Stimulated activated naive CD4-positive, alpha-beta T cell treated with Interleukin-2 at 50 U/mL for 16 hours (primary cell): Measurements from ENCODE around the gene PHF20.
"Not testable (repeated sequence)": the region's sequence is repeated elsewhere in the genome, so short reads cannot be mapped to it uniquely, and the experiment has no call there.

ENCODE experiments used
- DNase-seq: peaks from one replicate; lab custom pipeline; 2025; lab: John Stamatoyannopoulos, UW

Gene PHF20

DNA sequence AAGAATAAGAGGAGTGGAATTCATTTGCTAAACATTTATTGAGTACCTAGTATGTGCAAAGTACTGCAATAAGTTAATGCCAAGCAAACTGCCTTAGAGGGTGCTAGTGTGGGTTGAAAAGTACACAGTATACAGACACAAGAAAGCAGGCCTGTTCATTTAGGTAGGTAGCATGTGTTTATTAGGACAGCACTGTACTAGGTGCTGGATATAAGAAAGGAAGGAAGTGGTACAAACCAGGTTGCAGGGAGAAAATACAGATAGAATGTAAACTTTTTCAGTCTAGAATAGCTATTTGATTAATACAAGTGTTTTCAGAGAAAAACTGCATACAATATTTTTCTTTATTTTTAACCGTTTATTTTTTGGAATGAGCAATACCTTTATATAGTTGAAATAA lies 68.1 kb downstream of the PHF20 start:
- DNase-seq = no peak

DNA sequence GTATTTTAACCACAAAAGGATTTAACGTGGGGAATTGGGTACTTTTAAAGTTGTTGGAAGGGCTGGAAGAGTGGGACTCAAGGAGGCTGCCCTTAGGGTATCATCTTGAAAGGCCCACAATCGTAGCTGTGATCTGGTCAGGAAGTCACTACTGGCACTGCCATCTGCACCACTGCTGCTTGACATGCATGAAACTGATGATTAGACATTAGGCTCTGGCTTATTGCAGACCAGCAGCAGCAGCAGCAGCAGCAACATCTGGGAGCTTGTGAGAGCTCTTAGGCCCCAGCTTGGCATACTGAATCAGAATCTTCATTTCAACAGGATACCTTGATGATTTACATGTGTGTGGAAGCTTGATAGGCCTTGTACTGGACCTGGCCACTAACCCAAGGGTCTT lies 68.6 kb downstream of the PHF20 start:
- no peak for DNase-seq

- DNase-seq = no peak
Measured at GRCh38 chr20:35842361-35842760, 70.5 kb downstream of the PHF20 start.

- DNase-seq = not testable (repeated sequence)
Measured at GRCh38 chr20:35843894-35844293, 72.1 kb downstream of the PHF20 start.

- no peak for DNase-seq
Measured at GRCh38 chr20:35845561-35845960, 73.7 kb downstream of the PHF20 start.

GRCh38 chr20:35849706-35850105 lies 77.9 kb downstream of the PHF20 start:
- DNase-seq = no peak

- not testable (repeated sequence) for DNase-seq
Measured at GRCh38 chr20:35851659-35852058, 79.8 kb downstream of the PHF20 start.

- DNase-seq = no peak
Measured at GRCh38 chr20:35854713-35855348, 83.0 kb downstream of the PHF20 start.

- DNase-seq = not testable (repeated sequence)
Measured at GRCh38 chr20:35855641-35856040, 83.8 kb downstream of the PHF20 start.

DNA sequence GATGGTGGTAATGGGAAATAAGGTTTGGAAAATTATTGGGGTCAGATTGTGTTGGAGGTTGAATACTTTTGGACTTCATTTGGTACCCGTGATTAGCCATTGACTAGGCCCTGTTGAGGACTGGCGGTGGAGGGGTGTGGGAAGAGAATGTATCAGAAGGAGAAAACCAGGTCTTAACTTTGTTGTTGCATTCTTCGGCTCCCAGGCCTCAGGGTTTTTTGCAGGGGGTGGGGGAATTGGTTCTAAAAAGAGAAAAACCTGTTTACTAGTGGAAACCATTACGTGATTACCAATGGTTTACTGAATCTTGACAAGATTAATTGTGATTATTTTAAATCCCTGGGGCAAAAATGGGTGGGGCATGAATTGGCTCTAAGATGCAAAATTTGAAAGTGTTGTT lies 85.1 kb downstream of the PHF20 start:
- no peak for DNase-seq

DNA sequence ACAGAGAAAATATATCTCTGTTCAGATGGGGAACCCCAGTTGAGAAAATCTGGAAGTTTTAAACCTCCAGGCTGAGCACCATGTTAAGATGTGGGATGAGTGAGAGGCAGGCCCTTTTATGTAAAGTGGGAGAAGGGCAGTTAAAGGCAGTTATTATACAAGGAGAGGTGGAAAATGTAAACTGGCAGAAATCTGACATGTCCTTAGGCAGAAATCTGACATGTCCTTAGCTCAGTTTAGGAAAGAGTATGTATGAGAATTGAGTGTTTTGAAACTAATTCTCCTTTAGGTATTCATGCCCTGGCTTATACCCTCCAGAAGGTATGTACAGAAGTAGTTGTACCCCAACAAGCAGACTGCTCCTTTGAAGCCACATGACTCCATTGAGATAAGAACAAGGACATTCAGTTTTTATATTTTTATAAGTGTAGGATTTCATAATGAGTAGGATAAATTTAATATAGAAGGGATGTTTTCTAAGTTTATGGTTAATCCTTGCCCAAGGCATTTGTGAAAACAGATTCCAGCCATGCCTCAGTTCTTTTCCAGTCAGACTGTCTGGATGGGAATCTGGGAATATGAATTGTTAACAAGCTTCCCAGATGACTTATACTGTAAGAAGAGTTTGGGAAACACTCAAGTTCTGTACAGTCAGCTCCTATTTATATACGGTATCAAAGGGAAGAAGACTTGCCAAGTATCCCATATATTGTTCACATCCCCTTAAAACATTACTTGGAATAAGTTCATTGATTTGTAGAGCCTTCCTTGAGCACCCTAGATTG lies 94.8 kb downstream of the PHF20 start:
- DNase-seq = no peak

DNA sequence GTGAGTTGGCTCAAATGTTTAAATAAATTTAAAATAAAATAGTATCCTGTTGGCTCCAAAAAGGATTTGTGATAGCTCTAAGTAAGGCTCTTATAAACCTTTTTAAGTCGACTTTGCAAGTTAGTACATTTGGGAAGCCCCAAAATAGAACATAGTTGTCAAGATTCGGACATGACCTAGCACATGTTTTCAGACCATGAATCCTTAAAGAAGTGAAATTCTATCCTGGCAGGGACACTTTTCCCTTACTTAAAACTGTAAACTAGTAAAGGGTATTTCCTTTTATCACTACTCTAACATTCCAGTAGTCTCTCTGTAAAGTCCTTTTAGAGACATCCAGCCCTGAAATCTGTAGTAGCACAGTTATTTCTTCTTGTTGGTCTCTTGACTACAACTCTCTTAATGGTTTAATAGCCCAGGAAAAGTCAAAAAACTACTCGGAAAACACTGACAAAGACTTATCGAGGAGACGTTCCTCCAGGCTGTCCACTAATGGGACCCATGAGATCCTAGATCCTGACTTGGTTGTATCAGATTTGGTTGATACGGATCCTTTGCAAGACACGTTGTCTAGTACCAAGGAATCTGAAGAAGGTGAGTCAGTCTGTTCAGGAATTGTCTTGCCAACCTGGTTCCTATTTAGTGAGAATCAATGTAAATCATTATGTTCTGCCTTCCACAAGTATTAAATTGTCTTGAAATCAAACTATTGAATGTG lies 98.9 kb downstream of the PHF20 start:
- DNase-seq = no peak

DNA sequence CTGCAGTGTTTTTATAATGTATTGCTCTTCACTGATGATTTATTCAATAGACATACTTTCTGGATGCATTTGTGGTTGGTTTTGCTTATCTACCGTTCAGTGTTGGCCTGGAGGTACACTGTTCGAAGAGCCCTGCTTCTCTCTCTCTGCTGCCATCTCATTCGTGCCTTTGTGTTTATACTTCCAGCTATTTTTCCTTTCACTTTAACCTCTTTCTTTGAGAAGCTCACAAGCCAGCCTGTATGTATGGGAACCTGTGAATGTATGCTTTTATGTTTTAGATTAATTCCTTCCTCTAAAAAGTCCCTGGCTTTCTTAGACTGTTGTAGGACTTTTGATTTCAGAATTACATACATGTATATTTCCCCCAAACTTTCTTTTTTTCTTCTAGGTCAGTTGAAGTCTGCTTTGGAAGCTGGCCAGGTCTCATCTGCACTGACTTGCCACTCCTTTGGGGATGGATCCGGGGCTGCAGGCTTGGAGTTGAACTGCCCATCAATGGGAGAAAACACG lies 99.5 kb downstream of the PHF20 start:
- no peak for DNase-seq

GRCh38 chr20:35876033-35876320 lies 104.2 kb downstream of the PHF20 start:
- DNase-seq = no peak

DNA sequence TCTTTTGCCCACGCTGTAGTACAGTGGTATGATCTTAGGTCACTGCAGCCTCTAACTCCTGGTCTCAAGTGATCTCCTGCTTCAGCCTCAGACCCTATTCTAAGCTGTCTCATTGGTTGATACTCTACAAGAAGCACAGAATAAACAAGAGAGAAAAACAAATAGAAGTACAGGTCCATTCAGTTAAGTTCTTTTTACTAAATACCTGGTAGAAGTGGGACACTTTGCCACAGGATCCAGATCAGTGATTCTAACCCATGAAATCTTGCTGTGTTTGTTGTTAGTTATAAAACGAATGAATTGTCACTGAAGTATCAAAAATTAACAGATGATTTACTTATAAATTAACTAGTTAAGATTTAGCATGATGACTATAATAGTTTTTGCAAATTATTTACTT lies 105.8 kb downstream of the PHF20 start:
- DNase-seq = no peak

DNA sequence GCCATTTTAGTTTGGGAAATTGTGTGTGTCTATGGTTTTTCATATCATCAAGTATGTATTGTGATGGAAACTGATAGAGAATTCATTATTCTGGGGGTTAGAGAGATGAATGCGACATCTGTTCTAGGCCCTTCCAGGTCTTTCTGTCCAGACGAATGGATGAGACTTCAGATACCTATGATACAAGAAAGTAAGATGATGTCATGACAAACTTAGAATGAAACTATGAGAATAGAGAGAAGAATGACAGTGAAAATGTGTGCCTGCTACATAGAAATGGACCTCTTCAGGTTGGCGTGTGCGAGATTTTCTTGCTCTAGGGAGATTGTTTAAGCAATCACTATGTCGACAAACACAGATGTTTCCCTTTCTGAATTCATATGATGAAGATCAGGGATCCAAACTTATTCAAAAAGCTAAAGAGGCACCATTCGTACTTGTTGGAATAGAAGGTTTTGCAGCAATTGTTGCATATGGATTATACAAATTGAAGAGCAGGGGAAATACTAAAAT lies 106.4 kb downstream of the PHF20 start:
- no peak for DNase-seq

- DNase-seq = no peak
Measured at GRCh38 chr20:35881676-35882075, 109.9 kb downstream of the PHF20 start.

DNA sequence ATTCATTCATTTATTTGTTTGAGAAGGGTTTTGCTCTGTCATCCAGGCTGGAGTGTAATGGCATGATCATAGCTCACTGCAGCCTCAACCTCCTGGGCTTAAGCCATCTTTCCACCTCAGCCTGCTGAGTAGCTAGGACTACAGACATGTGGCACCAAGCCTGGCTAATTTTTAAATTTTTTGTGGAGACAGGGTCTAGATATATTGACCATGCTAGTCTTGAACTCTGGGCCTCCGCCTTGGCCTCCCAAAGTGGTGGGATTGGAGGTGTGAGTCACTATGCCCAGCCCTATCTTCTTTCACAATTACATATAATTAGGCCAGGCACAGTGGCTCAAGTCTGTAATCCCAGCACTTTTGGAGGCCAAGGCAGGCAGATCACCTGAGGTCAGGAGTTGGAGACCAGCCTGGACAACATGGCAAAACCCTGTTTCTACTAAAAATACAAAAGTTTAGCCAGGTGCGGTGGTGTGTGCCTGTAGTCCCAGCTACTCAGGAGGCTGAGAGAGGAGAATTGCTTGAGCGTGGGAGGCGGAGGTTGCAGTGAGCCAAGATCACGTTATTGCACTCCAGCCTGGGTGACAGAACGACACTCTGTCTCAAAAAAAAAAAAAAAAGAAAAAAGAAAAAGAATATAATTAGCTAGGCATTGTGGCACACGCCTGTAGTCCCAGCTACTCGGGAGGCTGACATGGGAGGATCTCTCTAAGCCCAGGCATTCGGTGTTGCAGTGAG lies 110.8 kb downstream of the PHF20 start:
- DNase-seq = not testable (repeated sequence)

DNA sequence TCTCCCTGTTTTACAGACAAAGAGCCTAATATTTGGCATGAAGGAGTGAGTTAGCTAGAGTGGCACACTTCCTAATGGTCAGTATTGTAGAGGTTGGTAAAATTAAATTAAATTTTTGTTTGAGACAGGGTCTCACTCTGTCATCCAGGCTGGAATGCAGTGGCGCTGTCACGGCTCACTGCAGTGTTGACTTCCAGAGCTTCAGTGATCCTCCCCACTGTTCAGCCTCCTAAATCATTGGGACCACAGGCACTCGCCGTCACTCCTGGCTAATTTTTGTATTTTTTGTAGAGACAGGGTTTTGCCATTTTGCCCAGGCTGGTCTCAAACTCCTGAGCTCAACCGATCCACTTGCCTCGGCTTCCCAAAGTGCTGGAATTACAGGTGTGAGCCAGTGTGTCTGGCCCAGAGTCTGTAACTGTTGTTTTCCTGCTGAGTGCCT lies 111.5 kb downstream of the PHF20 start:
- no peak for DNase-seq

DNA sequence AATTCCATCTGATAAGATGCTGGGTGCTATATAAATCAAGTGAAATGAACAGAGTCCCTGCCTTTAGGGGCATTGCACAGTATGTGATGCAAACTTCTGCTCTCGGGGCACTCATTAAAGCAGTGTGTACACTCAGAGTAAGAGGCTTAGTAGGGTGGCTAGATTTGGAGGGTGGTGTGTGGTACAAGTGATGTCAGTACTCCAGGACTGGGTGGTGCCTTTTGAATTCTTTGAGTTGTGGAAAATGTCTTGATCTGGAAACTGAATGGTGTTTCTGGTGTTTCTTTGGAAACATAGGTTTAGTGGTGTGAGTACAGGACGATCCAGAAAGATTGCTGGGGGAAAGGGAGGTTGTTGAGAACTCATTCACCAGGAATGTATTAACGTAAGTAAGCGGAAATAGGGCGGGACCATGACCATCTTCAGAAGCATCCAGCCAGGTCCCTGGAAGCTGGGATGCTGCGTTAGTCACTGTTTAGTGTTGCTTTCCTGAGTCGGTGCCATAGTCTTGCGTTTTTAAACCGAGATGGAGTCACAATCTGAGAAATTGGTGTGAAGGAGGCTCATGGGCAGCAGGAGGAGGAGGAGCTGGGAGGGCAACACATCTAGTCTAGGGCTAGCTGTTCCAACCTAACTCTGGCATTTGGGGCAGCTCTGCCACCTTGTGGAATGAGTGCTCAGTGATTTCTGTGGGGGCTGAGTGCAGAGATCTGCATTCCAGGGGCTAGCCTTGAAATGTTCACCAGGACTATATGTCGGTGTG lies 112.1 kb downstream of the PHF20 start:
- DNase-seq = peak; percentile 33

DNA sequence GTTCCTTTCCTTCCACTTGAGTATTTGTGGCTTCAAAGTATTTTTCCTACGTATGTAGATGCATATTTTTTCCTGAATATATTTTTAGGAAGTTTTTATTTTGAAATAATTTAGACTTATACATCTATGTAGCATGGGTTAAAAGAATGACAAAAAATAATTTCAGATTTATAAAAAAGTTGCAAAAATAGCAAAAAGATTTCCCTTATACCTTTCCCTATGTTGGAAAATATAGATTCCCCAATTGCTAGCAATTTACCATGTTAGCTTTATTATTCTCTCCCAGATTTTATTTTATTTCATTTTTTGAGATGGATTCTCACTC lies 112.7 kb downstream of the PHF20 start:
- no peak for DNase-seq
